SH-SY5Y (cell line): ENCODE data around the gene LARP1.

Experiments used
- GATA2 ChIP-seq: IDR thresholded peaks from 2 replicates; pipeline ENCODE4 v1.6.1; 2011; ENCODE audit warnings: mild to moderate bottlenecking, low read depth, low read length
- GATA3 ChIP-seq: IDR thresholded peaks from 2 replicates; pipeline ENCODE4 v1.6.1; 2011; ENCODE audit warnings: low read depth, mild to moderate bottlenecking, low read length, moderate library complexity

DNA sequence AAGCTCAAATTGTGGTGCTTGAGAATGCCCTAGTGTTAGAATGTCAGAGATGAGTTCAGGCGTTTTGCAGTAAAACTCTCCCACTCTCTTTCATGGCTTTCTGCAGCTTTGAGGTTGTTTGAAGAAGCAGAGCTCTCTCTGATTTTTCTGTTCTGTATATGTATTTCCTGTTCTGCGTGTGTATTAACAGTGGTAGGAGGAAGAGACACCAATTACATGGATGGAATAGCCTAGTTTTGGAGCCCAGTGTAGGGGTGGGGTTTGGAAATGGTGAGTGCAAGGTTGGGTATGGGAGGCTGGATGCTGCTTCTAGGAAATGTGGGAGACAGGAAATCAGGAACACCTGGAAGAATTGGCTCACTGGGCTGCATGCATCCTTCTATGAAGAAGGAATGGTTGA lies 12.4 kb downstream of the LARP1 start:
- TF ChIP-seq GATA2 (no peak), GATA3 (no peak)
